GM19395 (cell line): Measurements from ENCODE around the gene LDOC1.
"Not testable (repeated sequence)": the region's sequence is repeated elsewhere in the genome, so short reads cannot be mapped to it uniquely, and the experiment has no call there.

Experiments
- ATAC-seq: cut with Tn5 transposase; IDR thresholded peaks from one replicate; pipeline ENCODE4 v1.9.1; 2021; ENCODE audit warnings: mild to moderate bottlenecking, moderate library complexity; ENCODE audit not compliant: unreplicated experiment

The LDOC1 gene

GRCh38 chrX:141176586-141177451, at the start of gene LDOC1:
LDOC1 (minus strand) TSS chrX:141177129; CDS start chrX:141177021, 108 bp downstream.
- peak; percentile 54 for ATAC-seq

- ATAC-seq, result no peak
Observed at GRCh38 chrX:141221611-141222010, 44.7 kb upstream of the LDOC1 start.

- ATAC-seq, result no peak
Observed at GRCh38 chrX:141220342-141221008, 43.5 kb upstream of the LDOC1 start.

- no peak for ATAC-seq
Observed at GRCh38 chrX:141214196-141214595, 37.3 kb upstream of the LDOC1 start.

GRCh38 chrX:141201962-141202361, 25.0 kb upstream of the LDOC1 start:
- ATAC-seq, result no peak

- not testable (repeated sequence) for ATAC-seq
Observed at GRCh38 chrX:141188573-141188972, 11.6 kb upstream of the LDOC1 start.

GRCh38 chrX:141185366-141185765, 8.4 kb upstream of the LDOC1 start:
- ATAC-seq, result no peak

GRCh38 chrX:141183000-141183399, 6.1 kb upstream of the LDOC1 start:
- no peak for ATAC-seq

GRCh38 chrX:141180851-141181250, 3.9 kb upstream of the LDOC1 start:
- no peak for ATAC-seq

GRCh38 chrX:141175786-141176185, 1.1 kb downstream of the LDOC1 start:
- no peak for ATAC-seq

- ATAC-seq, result no peak
Observed at GRCh38 chrX:141164406-141164805, 12.5 kb downstream of the LDOC1 start.

GRCh38 chrX:141158084-141158483, 18.8 kb downstream of the LDOC1 start:
- no peak for ATAC-seq

- ATAC-seq, result not testable (repeated sequence)
Observed at GRCh38 chrX:141155231-141155630, 21.7 kb downstream of the LDOC1 start.

- ATAC-seq, result no peak
Observed at GRCh38 chrX:141142946-141143345, 34.0 kb downstream of the LDOC1 start.

- ATAC-seq, result no peak
Observed at GRCh38 chrX:141133272-141133671, 43.7 kb downstream of the LDOC1 start.

- ATAC-seq, result no peak
Observed at GRCh38 chrX:141127146-141127545, 49.8 kb downstream of the LDOC1 start.
